GM19023 (cell line): Measurements from ENCODE around the gene LMBR1L.
A peak's percentile ranks its signal among the peaks of the same experiment; 100 is the strongest.

Experiments
- ATAC-seq: cut with Tn5 transposase; IDR thresholded peaks from one replicate; pipeline ENCODE4 v1.9.1; 2021; ENCODE audit warnings: mild to moderate bottlenecking, moderate library complexity; ENCODE audit not compliant: unreplicated experiment

LMBR1L gene

DNA sequence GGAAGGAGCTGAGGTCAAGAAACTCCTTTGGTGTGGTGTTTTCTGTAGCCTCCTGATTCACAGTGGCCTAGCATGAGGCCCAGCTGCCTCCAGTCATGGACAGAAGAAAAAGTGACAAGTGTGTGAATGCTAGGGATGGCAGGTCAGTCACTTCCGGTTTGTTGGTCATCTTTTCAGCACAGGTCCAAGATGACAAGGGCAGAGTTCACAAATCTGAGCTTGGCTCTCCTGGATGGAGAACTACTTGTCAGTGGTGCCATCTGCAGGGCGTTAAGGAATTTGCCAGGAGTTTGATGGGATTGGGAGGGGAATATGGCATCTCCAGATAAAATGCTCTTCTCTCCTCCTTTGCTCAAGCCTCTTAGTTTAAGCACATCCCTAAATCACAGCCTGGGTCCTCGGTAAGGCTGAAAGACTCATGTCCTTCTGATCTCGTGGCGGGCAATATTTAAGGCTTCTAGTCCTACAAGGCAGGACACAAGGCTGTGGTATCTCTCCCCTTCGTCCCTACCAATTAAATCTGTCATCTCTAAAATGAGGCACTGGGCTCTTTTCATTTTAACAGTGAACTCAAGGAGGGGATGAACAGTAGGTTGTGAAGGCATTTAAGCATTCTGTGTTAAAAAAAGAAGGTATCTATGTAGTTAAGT lies 10.5 kb upstream of the LMBR1L start:
- ATAC-seq: no peak

DNA sequence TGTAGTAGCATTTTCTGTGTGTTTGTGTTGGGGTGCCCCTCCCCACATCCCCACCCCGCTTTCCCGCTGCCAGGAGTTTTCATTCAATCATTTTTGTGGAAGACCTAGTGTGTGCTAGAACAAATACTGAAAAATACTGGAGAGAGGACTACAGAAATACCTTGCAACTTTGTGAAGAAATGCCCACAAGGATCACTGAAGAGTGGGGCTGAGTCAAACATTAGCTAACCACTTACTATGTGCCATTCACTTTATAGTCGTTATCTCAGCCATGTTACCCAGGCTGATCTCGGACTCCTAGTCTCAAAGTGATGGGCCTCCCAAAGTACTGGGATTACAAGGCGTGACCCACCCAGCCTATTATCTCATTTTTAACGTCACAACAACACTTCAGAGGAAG lies 559 bp upstream of the LMBR1L start:
- peak; percentile 3 for ATAC-seq

DNA sequence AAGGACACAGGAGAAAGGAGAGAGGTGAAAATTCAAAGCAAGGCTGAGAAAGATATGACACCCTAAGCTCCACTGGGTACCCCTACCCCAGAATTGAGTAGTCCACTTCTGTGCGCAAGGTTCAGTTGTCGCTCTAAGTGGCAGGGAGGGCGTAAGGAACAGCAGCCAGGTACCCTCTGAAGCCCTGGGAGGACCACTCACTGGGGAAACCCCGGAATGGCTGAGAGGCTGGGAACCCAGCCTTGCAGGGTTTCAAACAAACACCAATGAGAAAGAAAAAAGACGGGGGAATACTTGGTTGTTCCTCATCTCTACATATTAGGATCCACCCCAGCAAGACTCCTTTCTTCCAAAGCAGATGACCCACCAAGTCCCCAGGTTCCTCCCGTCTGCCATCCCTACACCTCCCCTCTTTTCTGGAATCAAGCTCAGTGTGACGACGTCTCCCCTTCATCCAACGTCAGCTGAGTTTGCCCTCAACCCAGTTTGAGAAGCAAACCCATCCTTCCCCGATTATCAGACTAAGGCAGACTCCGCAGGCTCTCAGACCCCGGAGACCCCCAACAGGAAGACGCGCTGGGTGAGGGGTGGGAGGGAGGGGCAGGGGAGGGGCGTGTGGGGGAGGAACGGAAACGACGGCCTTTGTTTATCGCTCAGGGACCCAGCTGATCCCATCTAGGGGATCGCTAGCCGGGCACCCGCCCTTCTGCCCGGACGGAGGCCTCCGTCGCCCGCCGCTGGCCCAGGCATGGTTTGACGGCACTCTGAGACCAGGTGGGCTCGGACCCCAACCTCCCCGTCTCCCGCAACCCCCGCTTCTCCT lies 795 bp downstream of the LMBR1L start:
- ATAC-seq: no peak

DNA sequence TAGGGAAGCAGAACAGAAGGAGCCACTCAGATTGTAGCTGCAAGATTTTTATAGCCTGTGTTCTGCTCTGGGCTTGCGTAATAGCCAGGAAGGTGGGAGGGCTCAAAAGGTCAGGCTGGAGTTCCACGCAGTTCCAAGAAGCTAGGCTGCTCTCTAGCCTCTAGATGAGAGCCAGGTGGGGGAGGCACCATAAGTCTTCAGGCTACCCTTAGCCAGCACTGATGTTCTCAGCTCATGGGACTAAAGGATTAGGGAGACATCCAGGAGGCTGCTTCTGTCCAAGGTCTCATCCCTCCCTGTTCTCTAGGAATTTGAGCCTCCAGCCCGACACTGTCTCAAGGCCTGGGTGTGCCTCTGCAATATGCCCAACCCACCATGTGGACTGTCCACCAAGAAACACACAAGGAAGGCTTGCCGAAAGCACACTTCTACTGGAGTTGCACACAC lies 1.7 kb downstream of the LMBR1L start:
- ATAC-seq: no peak

DNA sequence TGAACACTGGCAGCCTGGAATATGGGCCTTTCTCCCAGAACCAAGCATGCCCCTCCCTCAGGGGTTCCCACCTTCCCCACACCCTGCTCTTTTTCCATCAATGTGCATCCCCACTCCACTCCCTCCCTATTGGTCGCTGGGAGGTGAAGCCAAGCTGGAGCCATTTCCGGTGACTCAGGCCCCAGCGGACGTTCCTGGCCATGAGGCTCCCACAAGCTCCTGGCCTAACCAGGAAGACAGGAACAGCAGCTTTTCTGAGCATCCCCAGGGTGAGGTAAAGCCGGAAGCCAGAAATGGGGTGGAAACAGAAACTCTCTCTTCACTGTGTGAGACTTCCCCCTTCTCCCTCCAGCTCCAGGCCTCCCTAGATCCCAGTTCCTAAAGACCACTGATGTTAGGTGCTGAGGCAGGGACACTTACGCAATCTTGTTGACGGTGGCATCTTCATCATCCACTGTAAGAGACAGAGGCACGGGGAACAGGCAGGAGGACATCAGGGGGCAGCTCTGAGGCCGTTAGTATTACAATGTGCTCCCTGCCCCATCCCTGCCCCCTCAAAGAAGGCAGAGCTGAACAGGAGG lies 5.1 kb downstream of the LMBR1L start:
- no peak for ATAC-seq

DNA sequence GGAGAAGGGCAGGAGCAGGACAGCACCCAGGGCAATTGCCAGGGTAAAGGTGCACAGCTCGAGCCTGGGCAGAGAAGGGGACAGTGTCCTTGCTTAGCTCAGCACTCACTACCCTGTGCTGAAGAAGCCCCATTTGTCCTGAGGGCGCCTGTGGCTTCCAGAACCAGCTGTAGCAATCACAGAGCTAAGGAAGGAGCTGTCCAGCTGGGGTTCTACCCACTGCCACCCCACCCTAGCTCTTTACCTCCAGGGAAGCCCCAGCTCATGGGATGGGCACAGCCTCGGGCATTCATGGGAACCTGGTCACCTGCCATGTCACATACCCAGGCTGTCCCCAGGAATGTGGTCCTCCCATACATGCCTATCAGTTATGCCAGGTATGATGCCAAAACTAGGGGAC lies 5.8 kb downstream of the LMBR1L start:
- no peak for ATAC-seq

DNA sequence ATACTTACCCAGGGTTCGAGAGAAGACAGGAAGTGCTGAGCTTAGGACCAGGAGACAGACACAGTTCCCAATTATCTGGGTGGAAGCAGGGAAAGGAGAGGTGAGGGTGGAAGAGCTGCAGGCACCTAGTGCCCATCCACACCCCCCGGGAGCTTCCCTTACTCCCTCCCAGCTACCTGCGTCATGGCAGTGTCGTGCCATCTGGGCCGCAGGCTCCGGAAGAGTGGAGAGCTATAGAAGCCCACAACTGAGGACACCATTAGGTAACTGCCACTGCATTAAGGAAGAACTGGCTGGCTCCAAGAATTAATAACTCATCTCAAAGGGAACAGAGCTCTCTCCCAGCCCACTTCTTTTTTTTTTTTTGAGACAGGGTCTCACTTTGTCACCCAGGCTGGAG lies 10.3 kb downstream of the LMBR1L start:
- no peak for ATAC-seq

DNA sequence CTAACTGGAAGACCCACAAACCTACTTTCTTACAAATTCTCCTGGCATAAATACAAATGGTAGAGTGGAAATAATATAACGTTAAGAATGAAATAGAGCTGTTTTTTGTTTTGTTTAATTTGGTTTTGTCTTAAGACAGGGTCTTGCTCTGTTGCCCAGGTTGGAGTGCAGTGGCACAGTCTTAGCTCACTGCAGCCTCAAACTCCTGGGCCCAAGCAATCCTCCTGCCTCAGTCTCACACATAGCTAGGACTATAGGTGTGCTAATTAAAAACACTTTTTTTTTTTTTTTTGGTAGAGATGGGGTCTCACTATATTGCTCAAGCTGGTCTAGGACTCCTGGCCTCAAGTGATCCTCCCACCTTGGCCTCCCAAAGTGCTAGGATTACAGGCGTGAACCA lies 11.9 kb downstream of the LMBR1L start:
- ATAC-seq: no peak

DNA sequence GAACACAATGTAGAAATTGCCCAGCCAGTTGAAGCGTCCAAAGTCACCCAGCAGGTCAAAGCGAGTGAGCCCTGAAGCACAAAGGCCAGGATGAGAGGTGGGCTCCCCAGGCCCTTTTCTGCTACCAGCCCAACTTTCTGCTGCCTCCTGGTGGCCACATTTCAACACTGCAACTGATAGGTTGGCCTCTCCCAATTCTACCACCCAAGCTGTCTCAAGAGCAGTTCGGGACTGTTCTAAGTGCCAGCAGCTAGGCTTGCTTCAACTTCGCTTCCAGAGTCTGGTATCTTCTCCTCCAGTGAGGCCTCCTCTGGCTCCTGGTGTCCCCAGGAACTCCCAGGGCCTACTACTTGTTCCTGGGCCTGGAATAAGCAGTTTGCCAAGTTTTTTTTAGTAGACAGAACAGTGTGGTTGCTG lies 12.6 kb downstream of the LMBR1L start:
- ATAC-seq: no peak

DNA sequence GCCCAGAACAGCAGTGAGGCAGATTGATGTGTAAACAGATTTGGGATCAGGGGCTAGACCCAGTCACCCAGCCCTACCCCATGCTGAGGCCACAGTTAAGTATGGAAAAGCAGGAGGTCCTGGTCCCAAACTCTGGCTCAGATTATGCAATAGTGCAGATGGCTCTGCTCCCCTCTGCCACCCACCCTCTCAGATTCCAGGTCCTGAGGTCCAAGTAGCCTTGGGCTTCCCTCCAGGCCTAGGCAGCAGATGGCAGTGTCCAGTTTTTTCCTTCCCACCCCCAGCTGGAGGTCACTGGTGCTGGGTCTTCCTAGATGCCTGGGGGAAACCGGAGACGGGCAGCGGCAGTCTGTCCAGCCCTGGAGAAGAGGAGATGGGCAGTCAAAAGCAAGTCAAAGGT lies 13.3 kb downstream of the LMBR1L start:
- no peak for ATAC-seq

DNA sequence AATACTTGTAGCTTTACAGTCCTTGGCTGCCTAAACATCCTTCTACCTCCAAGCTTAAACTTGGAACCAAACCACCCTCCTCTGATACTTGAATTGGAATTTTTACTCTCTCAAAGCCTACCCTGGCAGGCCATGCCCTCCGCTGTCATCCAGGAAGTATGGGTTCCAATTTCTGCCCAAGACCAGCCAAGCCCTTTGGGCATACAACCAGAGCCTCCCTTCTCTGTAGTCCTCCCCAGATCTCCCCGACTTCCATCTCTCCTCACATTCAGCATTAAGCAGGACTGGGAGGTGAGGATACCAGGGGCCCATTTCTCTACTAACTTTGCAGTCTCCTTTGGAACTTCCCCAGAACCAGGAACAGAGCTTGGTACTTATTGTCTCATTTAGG lies 15.7 kb downstream of the LMBR1L start:
- ATAC-seq: no peak

DNA sequence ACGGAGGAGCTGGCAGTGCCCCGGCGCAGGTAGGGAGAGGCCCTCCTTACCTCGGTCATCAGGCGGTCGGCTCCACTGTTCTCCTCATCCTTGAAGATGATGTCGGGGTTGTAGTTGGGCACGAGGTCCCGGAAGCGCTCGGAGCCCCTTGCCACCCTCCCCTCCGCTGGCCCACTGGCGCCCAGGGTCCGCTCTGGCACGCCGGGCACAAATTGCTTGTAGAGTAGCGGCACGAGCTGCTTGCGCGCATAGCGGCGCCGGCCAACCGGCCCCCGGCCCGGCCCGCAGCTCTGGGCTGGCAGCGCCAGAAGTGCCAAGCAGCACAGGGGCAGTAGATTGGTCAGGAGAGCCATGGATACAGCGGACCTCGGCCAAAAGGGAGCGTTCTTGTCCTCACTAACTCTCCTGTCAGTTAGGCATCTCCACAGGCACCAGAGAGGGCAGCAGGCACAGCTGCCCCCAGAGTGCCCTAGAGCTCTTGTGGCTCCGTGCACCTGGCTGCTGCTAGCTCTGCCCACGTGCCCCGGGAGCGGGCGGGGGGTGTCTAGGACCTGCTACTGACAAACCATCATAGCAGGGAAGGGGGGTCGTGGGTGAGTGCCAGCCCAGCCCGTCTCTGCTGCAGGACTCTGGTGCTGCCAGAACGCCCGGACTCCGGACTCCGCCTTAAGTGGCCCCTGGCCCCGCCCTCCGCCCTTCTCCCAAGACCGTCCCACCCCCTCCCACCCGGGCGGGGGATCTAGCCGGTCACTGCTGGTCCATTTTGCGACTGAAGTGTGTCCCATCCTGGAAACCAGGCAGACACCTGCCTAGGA lies 16.3 kb downstream of the LMBR1L start, which contains the start of gene DHH:
Gene DHH (minus strand): TSS at position 642 of the 815 bp plus-strand sequence. CDS start 289 bp downstream, at position 353.
- no peak for ATAC-seq

DNA sequence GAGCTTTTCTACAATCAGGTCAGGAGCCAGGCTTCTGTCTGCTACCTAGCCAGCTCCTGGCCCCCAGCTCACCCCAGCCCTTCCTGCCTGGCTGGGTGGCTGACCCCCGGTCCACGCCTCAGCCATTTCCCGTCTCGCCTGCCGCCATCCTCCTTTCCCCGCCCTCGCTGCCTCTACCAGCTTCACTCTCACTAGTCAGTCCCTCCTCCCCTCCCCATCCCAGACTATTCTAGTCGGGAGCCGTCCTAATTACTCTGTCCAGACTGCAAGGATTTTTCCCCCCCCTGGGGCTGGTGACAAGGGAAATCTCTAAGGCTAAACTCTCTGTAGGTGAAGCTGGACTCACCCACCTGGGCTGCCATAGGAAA lies 16.9 kb downstream of the LMBR1L start:
- no peak for ATAC-seq

DNA sequence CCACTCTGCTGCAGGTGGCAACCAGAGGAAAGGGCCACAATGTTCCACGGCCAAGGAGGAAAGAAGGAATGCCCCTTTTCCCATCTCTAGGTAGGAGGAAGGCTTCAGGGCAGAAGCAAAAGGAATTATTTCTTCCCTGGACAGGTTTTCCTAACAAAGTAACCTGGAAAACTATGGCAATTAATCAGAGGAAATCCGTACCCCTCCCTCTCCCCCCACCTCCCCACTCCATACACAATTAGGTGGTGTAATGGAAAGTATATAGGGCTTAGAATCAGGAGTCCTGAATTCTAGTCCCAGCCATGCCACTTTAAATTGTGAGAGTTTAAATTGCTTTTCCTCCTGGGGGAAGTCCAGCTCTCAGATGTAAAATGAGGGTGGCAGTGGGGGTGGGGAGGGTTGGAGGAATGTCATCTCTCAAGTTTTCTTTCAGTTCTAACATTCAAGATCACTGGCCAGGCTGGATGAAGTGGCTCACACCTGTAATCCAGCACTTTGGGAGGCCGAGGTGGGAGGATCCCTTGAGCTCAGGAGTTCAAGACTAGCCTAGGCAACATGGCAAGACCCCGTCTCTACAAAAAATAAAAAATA lies 17.7 kb downstream of the LMBR1L start:
- no peak for ATAC-seq

DNA sequence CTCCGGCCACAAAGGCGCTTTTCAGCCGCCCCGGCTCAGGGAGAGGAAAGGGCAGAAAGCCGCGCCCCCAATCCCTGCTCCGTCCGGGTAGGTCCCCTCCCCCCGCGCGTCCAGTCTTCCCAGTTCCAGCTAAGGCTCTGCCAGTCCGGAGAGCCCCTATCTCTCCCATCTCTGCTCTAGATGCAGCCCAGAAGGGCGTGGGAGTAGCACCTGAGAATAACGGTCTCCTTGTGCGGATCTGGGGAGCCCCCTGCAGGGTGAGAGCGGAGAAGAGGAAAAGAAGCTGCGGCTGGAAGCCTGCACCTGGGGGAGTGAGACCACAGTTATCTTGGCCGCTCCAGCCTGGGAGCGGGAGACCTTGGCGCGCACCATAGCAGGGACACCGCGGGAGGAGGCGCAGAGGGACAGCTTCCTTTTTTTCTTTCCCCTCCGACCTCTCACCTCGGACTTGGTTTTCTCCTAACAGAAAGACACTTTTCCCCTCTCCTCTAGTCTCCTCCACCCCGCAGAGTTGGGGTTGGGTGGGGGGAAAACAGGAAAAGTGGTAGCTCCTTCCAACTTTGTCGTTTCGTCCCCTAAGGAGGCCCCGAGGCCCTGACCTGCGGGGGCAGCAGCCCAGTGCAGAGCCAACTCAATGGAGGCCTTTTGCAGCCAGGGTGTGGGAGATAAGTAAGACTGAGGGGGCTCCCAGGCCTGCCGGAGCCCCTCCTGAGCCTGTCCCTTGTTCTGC lies 18.4 kb downstream of the LMBR1L start:
- no peak for ATAC-seq

DNA sequence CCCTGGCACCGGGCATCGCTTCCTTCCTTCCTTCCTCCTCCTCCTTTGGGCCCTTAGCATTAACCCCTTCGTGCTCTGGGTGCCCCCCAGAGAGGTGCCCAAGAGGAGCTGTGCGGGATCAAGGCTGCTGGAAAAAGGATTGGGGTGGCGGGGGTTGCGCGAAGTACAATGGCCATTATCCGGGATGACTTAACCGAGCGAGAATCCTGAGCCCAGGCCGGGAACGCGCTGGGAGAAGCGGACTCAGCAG lies 18.9 kb downstream of the LMBR1L start:
- ATAC-seq: no peak

DNA sequence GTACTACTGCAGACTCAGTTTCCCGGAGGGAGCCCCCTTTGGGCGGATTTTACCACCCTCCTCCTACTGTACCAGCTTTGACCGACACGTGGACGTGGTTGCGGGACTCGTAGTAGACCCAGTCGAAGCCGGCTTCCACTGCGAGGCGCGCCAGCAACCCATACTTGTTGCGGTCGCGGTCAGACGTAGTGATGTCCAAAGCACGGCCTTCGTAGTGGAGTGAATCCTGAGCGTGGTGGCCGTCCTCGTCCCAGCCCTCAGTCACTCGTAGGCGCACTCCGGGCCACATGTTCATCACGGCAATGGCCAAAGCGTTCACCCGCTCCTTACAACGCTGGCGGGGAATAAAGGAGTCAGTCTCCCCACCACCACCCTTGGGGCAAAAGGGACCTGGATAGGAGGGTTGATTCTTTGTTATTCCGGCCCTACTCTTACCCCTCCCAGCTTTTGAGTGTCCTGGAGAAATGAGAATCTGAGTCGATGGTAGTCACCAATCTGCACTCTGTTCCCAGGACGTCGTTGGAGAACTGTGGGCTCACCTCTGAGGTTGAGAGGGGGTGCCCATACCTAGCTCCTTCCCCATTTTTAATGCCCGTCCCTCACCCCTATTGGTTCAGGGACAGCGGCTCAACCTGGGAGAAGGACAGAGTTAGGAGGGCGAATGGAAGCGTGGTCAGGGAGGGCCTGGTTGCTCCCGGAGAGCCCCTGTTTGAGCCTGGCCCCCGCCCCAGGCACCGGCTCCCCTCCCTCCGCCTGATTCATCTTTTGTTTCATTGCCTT lies 19.4 kb downstream of the LMBR1L start:
- no peak for ATAC-seq

DNA sequence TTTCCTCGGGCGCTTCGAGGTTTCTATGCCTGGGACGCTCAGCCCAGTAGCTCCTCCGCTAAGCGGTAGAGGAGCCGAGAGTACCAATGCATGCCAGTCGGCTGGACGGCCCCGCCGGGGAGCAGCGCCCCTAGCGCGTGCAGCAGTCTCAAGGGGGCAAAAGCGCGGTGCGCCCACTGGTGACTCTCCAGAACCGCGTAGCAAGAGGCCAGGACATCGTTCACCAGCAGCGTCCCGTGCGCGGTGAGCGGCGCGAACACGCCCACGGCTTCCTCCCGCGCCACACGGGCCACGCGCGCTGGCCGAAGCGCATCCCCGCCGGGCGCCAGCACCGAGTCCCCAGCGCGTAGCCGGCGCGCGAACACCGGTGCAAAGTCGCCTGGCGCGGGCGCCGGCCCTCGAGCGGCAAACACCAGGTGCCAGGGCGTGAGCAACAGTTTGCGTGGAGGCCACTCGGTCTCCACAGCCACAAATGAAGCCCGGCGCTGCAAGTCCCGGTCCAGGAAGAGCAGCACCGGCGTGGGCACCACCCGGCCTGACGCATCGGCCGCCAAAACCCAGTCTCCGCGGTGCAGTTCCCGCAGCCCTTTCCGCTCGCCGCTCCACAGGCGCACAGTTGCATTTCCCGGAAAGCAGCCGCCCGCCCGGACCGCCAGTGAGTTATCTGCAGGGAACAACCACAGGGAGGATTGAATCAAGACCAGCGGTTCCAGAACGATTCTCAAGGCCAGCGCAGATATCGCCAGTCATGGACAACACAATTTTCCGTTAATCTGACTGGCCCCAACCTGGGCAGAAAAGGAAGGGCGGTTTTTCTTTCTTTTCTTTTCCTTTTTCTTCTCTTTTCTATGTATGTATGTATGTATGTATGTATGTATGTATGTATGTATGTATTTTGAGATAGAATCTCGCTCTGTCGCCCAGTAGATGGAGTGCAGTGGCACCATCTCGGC lies 20.6 kb downstream of the LMBR1L start:
- no peak for ATAC-seq

DNA sequence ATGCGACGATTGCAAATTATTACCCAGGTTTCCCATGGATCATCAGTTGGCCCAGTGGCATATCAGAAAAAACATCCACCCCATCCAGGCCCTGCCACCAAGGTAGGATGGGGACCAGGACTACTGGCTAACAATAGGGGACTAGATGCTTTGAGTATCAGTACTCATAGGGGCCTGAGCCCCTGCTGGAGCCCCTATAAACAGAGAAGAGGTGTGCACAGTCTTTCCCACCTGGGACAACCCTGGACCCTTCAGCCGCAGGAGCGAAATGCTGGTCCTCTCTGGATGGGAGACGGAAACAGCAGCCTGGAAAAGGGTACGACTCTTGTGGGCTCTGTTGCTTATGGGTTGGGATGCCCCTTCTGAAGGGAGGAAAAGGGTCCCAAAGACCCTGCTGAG lies 21.7 kb downstream of the LMBR1L start:
- no peak for ATAC-seq
